NCI-H446 (cell line): ENCODE data around the gene PPP2R5E.
"Not testable (repeated sequence)": the region's sequence is repeated elsewhere in the genome, so short reads cannot be mapped to it uniquely, and the experiment has no call there.

Source experiments
- DNase-seq, 2 experiments: peaks; one replicate each; lab custom pipeline; 2025; lab: John Stamatoyannopoulos, UW

The PPP2R5E gene

GRCh38 chr14:63522511-63522910 lies 20.7 kb downstream of the PPP2R5E start:
- DNase-seq: not testable (repeated sequence)

- no peak for DNase-seq
Observed at GRCh38 chr14:63517354-63517753, 25.8 kb downstream of the PPP2R5E start.

- no peak for DNase-seq
Observed at GRCh38 chr14:63515240-63515639, 27.9 kb downstream of the PPP2R5E start.

GRCh38 chr14:63513756-63514155 lies 29.4 kb downstream of the PPP2R5E start:
- no peak for DNase-seq

GRCh38 chr14:63512861-63513260 lies 30.3 kb downstream of the PPP2R5E start:
- DNase-seq: no peak

- DNase-seq: no peak
Observed at GRCh38 chr14:63510538-63510937, 32.6 kb downstream of the PPP2R5E start.

- no peak for DNase-seq
Observed at GRCh38 chr14:63508033-63508432, 35.1 kb downstream of the PPP2R5E start.

- DNase-seq: no peak
Observed at GRCh38 chr14:63504648-63505047, 38.5 kb downstream of the PPP2R5E start.

GRCh38 chr14:63501429-63501828 lies 41.7 kb downstream of the PPP2R5E start:
- no peak for DNase-seq

- no peak for DNase-seq
Observed at GRCh38 chr14:63499701-63500250, 43.4 kb downstream of the PPP2R5E start.

- DNase-seq: no peak
Observed at GRCh38 chr14:63496837-63497400, 46.3 kb downstream of the PPP2R5E start.

GRCh38 chr14:63493246-63493645 lies 49.9 kb downstream of the PPP2R5E start:
- no peak for DNase-seq

- no peak for DNase-seq
Observed at GRCh38 chr14:63492391-63492790, 50.8 kb downstream of the PPP2R5E start.

- no peak for DNase-seq
Observed at GRCh38 chr14:63487724-63488123, 55.5 kb downstream of the PPP2R5E start.

GRCh38 chr14:63486738-63487137 lies 56.4 kb downstream of the PPP2R5E start:
- no peak for DNase-seq

- DNase-seq: no peak
Observed at GRCh38 chr14:63483315-63483714, 59.9 kb downstream of the PPP2R5E start.

GRCh38 chr14:63480599-63480998 lies 62.6 kb downstream of the PPP2R5E start:
- DNase-seq: no peak

- DNase-seq: no peak
Observed at GRCh38 chr14:63478437-63478852, 64.7 kb downstream of the PPP2R5E start.

GRCh38 chr14:63478010-63478409 lies 65.2 kb downstream of the PPP2R5E start:
- DNase-seq: no peak

GRCh38 chr14:63477556-63477955 lies 65.6 kb downstream of the PPP2R5E start:
- DNase-seq: no peak

GRCh38 chr14:63475761-63476160 lies 67.4 kb downstream of the PPP2R5E start:
- DNase-seq: no peak

- no peak for DNase-seq
Observed at GRCh38 chr14:63474844-63475243, 68.3 kb downstream of the PPP2R5E start.

- no peak for DNase-seq
Observed at GRCh38 chr14:63474111-63474510, 69.1 kb downstream of the PPP2R5E start.
